ENCODE data around the gene MOB2. TPM values are rescaled to one million over a fixed set of nuclear protein-coding genes. Genes with fewer than 3 reads are reported as not detected.

MOB2 gene
- total and polyA plus RNA-seq, 9 of the 15 experiments (the other 6 are each of a cell fraction or from before 2014, with no cell fraction given) = 0.17 to 36.8 (median 19.2) TPM

- no peak for FAIRE-seq
Observed at GRCh38 chr11:1523779-1524178, 37.2 kb upstream of the MOB2 start.

More at GRCh38 chr11:1523779-1524178, 37.2 kb upstream of the MOB2 start:
- H3K27ac ChIP-seq (ENCODE audit: extremely low read depth, low read depth, low read length) = no peak overlapping the region
- in situ Hi-C loops (cut with MboI) = no loop called here
- no peak overlapping the region for H3K4me3 ChIP-seq
- no peak overlapping the region for H3K4me2 ChIP-seq (ENCODE audit: insufficient read depth, low read length)
- DNase-seq (ENCODE audit: extremely low read depth in 1 of 4, low spot score in 3 of 4) (no peak), ATAC-seq (no peak)
- peak overlapping the region in 1 of 2 experiments; percentile 50; a peak in 1 of 4 replicates for H3K9ac ChIP-seq (ENCODE audit: insufficient read depth in 1 of 2, low read depth in 2 of 2, low read length in 2 of 2)
- H3K79me2 ChIP-seq (ENCODE audit: control insufficient read depth, insufficient read depth, low read length) = peaks cover 25% of the 10 kb centered on the region
- no TSS peak for BruUV-seq (replicated peaks)
- H4K20me1 ChIP-seq (replicated peaks; ENCODE audit: control insufficient read depth, insufficient read depth, low read length) = peaks cover 46% of the 10 kb centered on the region
- H2AFZ ChIP-seq (ENCODE audit: low read depth, low read length) = no peak overlapping the region
- POLR2A ChIA-PET = interaction anchor here (1.7 kb wide), 1 partner anchor 9 kb away, joined by 5 read pairs; no protein-coding TSS in a partner anchor
- intact Hi-C loops (cut with micrococcal nuclease) = no loop called here
- H3K27me3 ChIP-seq (ENCODE audit: control insufficient read depth in 2 of 2, insufficient read depth in 2 of 2, low read length in 2 of 2) = no peaks in the 10 kb centered on the region
- WGBS (ENCODE audit: insufficient coverage, low coverage, missing lambda C conversion rate) = 57% methylated on average over 4 of the region's 4 CpGs
- TF ChIP-seq ZNF436 (CRISPR knock-in tag; IDR thresholded peaks at IDR 0.05) (no peak), RBM15 (IDR thresholded peaks at IDR 0.05; ENCODE audit: insufficient read depth, low read length) (no peak), PRPF4 (IDR thresholded peaks at IDR 0.05; ENCODE audit: insufficient read depth, low read depth, low read length, poor library complexity, severe bottlenecking) (no peak), KAT8 (IDR thresholded peaks at IDR 0.05; ENCODE audit: low read depth) (no peak), ILK (tag; IDR thresholded peaks at IDR 0.05; ENCODE audit: borderline replicate concordance, low read depth) (no peak), TAF9B (IDR thresholded peaks at IDR 0.05; ENCODE audit: partially characterized antibody) (no peak), NELFE (IDR thresholded peaks at IDR 0.05; ENCODE audit: insufficient read depth, insufficient read length) (no peak), TRIM28 (IDR thresholded peaks at IDR 0.05) (no peak), RUNX1 (IDR thresholded peaks at IDR 0.05; ENCODE audit: low read depth) (no peak), MAFK (IDR thresholded peaks at IDR 0.05; ENCODE audit: low read length) (no peak), ZNF644 (tag; IDR thresholded peaks at IDR 0.05; ENCODE audit: low read depth) (no peak), GATAD2A (IDR thresholded peaks at IDR 0.05) (no peak), ELF1 (tag; IDR thresholded peaks at IDR 0.05) (no peak), ZNF212 (CRISPR knock-in tag; IDR thresholded peaks at IDR 0.05) (no peak), ARHGAP35 (IDR thresholded peaks at IDR 0.05; ENCODE audit: partially characterized antibody) (no peak), EP300 (IDR thresholded peaks at IDR 0.05; ENCODE audit: low read length) (no peak), IRF2 (CRISPR knock-in tag; IDR thresholded peaks at IDR 0.05) (no peak)
- TF ChIP-seq, protein P1, sequence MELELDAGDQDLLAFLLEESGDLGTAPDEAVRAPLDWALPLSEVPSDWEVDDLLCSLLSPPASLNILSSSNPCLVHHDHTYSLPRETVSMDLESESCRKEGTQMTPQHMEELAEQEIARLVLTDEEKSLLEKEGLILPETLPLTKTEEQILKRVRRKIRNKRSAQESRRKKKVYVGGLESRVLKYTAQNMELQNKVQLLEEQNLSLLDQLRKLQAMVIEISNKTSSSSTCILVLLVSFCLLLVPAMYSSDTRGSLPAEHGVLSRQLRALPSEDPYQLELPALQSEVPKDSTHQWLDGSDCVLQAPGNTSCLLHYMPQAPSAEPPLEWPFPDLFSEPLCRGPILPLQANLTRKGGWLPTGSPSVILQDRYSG (tag; conservative IDR thresholded peaks at IDR 0.05; ENCODE audit: low read depth) = no peak
- TF ChIP-seq, protein P2, sequence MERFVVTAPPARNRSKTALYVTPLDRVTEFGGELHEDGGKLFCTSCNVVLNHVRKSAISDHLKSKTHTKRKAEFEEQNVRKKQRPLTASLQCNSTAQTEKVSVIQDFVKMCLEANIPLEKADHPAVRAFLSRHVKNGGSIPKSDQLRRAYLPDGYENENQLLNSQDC (CRISPR knock-in tag; IDR thresholded peaks at IDR 0.05) = no peak
- CTCF ChIA-PET (ENCODE audit: low intra/inter-chr PET ratio) = no interaction called here
- H3K9me3 ChIP-seq (replicated peaks; ENCODE audit: control insufficient read depth, insufficient read depth, low read depth, low read length) = no peaks in the 10 kb centered on the region
- no peaks in the 10 kb centered on the region for H3K9me1 ChIP-seq (ENCODE audit: control insufficient read depth, insufficient read depth, low read length)
- H3K4me1 ChIP-seq (replicated peaks in 1 of 2; ENCODE audit: control insufficient read depth in 2 of 2, insufficient read depth in 2 of 2, low read length in 2 of 2) = peaks cover 17 to 42% of the 10 kb centered on the region in 2 experiments
- H3K36me3 ChIP-seq (ENCODE audit: control insufficient read depth, insufficient read depth, low read length) = no peaks in the 10 kb centered on the region
